Subcutaneous adipose tissue (tissue), 4 donors: ENCODE data around the gene PALLD. TPM values are rescaled to one million over a fixed set of nuclear protein-coding genes. Genes with fewer than 3 reads are reported as not detected.

Experiments
- total RNA-seq, 4 donors: library from RNA; depleted of rRNA; stranded (reverse); fragments of >200 nt; gene quantifications; one replicate each; pipeline ENCODE4 v1.1.0, GENCODE V29; 2016
- TF ChIP-seq, protein P1 (sequence below): fragments of 450-650 bp; IDR thresholded peaks from one replicate; pipeline ENCODE4 v1.5.1; 2016; ENCODE audit warnings: low read depth, mild to moderate bottlenecking, control low read depth, antibody characterized with exemption, moderate library complexity

PALLD gene
- total RNA-seq, 4 donors from 2014 or later: 94.1 to 118 (median 110) TPM

DNA sequence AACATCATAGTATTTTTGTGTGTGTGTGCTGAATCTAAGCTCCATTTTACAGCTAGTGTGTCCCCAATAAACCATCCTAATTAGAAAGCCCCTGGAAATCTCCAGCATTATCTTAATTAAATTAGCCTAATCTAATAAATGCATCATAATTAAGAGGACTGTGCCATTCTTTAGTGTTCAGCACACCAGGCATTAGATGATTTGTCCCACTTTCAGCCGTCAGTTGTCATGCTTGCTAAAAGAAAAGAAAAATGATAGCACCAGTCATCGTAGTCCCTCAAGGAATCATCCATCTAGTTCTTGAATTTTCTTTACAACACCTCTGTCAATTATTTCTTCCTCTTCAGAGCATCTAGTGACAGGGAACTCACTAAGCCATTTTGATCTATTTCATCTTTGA, 155.9 kb downstream of the PALLD start:
- TF ChIP-seq, protein P1, sequence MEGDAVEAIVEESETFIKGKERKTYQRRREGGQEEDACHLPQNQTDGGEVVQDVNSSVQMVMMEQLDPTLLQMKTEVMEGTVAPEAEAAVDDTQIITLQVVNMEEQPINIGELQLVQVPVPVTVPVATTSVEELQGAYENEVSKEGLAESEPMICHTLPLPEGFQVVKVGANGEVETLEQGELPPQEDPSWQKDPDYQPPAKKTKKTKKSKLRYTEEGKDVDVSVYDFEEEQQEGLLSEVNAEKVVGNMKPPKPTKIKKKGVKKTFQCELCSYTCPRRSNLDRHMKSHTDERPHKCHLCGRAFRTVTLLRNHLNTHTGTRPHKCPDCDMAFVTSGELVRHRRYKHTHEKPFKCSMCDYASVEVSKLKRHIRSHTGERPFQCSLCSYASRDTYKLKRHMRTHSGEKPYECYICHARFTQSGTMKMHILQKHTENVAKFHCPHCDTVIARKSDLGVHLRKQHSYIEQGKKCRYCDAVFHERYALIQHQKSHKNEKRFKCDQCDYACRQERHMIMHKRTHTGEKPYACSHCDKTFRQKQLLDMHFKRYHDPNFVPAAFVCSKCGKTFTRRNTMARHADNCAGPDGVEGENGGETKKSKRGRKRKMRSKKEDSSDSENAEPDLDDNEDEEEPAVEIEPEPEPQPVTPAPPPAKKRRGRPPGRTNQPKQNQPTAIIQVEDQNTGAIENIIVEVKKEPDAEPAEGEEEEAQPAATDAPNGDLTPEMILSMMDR: no peak

DNA sequence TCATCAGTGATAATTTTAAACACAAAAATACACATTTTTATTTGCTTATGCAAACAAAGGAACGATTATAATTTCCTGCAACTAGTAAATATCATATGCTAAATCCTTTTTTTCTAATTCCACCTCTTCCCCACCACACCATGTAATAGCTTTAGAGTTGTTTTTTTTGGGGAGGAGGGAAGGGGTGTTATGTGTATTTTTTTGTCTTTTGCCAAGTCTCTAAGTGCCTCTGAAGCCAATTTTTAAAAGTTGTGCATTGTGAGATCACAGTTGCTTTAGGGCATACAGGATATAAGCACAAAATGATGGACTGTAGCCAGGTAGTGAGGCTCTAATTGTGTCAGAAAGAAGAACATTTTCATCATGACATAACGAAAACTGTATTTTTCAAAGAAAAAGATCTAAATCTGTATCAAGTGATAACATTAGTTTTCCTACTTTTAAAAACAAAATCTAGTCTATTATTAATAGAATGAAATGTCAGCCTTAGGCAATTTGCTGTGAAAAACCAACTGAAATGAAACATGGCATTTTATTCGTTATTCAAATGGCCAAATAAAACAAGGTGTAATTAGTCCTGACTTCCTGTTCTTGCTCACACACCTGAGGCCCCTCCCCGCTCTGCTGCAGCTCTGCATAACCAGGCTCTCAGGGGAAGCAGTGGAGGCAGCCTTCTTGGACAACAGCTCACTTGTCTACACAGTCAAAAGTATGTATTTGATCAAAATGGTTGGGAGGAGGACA, 157.4 kb downstream of the PALLD start:
- TF ChIP-seq, protein P1: no peak

DNA sequence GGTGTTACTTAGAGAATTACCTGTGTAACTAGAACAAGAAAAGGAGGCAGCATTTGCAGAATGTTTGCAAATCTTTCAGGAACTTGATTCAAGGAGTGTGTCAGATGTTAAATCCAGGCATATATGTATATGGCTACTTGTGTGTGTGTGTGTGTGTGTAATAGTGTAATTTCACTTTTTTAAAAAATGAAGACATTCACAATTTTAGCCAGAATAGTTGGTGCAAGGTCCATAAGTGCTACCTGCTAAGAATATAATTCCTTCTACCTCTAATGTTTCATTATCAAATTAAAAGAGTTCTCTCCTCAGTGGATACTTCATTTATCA, 158.0 kb downstream of the PALLD start:
- TF ChIP-seq, protein P1: no peak

DNA sequence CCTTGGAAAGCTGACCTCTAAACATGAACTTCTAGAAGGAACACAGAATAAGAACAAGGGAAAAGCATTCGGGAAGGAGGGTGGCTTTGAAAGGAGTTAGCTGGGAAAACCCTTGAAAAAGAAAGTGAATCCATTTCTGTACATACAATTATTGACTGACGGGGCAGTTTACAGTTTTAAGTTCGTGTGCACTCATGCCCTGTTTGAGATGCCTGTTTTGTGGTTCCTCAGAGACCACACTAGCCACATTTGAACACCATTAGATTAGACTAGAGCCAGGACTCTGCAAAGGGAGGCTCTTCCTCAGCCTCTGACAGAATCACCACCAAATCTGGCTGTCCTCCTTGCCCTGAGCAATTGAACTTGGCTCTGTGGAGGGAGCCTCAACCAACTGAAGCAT, 158.3 kb downstream of the PALLD start:
- TF ChIP-seq, protein P1: no peak

DNA sequence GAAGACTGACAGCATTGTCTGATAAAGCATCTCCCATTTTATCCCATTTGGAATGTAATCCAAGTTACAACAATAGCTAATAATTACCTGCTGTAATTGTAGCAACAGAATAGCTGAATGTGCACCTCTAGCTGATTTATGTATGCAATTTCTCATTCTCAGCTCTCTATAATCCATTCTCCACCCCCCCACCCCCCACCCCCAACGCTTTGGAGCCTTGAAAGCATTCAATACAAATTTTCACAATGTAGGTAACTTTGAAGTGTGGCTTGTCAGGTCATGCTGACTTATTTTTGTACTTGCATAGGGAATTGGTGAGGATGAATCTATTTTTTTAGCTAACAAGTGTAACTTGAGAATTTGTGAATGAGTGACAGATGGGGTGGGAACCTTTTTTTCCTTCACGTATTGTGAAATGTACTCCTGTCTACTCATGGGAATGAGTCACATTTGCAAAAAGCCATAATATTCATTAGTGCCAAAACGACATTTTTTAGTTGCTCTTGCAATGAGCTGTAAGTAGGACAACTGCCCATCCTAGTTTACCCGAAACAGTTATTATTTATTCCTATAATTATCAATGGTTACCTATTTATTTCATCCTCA, 159.3 kb downstream of the PALLD start:
- TF ChIP-seq, protein P1: no peak

DNA sequence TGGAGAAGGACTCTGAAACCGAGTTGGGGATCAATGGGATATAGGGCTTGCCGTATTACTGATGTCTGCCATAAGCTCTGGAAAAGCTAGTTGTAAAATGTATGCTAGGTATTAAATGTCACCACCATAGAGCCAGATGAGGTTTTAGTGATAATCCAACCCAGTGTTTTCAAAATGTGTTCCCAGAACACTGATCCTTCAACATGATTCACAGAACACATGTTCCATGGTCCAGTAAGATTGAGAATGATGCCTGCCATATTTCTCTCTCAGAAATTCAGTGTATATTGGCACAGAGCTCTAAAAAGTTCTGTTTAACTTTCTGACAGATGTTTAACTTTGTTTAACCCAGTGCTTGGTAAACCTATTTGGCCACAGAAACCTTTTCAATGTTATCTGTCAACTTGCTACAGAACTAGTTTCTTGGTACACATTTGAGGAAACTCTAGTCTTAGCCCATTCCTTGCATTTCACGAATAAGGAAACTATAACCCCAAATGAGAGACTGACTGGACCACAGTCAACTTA, 160.2 kb downstream of the PALLD start:
- TF ChIP-seq, protein P1: no peak

DNA sequence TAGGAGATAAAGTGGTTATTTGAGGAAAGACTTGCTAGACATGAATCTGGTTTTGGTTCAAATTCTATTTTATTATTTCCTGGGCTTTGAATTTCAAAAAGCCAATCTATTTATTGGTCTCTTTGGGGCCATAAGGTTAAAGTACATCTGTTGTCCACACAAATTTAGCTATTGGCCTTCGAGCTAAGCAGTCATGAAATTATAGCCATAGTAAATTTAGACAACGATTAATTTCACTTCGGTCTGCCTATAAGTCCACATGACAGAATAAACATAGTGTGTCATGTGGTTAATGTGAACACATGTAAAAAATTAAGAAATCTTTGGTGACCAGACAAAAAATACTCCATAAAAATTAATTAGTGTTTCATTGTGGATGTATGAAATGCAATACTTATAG, 161.9 kb downstream of the PALLD start:
- TF ChIP-seq, protein P1: no peak
